Thoracic aorta (tissue), 2 donors: ENCODE measurements around the gene DHDH. TPM values are rescaled to one million over a fixed set of nuclear protein-coding genes. Genes with fewer than 3 reads are reported as not detected.

Experiments
- ATAC-seq: fragments of 150-250 bp; one replicate; pipeline ENCODE4 v1.8.0; 2017; ENCODE audit warnings: low read depth; ENCODE audit not compliant: insufficient number of reproducible peaks, low FRiP score
- DNase-seq: peaks from one replicate; pipeline ENCODE4 v3.0.0-alpha.2; 2020; ENCODE audit warnings: low spot score
- H3K27ac ChIP-seq, 2 donors: fragments of 200-600 bp; sonication (generic); 1 replicate in 1 of 2; 2 replicates in 1 of 2; pipeline ENCODE4 v1.5.1; 2016; ENCODE audit warnings: mild to moderate bottlenecking in 2 of 2, moderate library complexity in 2 of 2
- H3K27me3 ChIP-seq: fragments of 200-600 bp; sonication (generic); replicated peaks from 2 replicates; pipeline ENCODE4 v1.6.0; 2016; ENCODE audit warnings: mild to moderate bottlenecking; ENCODE audit not compliant: insufficient read depth
- H3K36me3 ChIP-seq: fragments of 200-600 bp; sonication (generic); one replicate; pipeline ENCODE4 v1.5.1; 2016
- H3K4me1 ChIP-seq, 2 donors: fragments of 200-600 bp; sonication (generic); 1 replicate in 1 of 2; 2 replicates in 1 of 2; pipeline versions ENCODE4 v1.5.1 to v1.6.0; 2016; ENCODE audit warnings: low read depth in 2 of 2, mild to moderate bottlenecking in 1 of 2; ENCODE audit not compliant: control insufficient read depth in 1 of 2
- H3K4me3 ChIP-seq: fragments of 200-600 bp; sonication (generic); 2 replicates; pipeline ENCODE4 v1.5.1; 2016; ENCODE audit warnings: mild to moderate bottlenecking
- H3K9me3 ChIP-seq: fragments of 200-600 bp; sonication (generic); 2 replicates; pipeline ENCODE4 v1.5.1; 2016
- total RNA-seq, 2 donors: library from RNA; depleted of rRNA; stranded (reverse); fragments of >200 nt; gene quantifications; one replicate each; pipeline versions ENCODE4 v1.1.0 to v1.2.3, GENCODE V29; 2016
- TF ChIP-seq, protein P1 (sequence below): fragments of 200-600 bp; sonication (generic); IDR thresholded peaks from one replicate; pipeline ENCODE4 v1.5.1; 2019; ENCODE audit warnings: antibody characterized with exemption

DHDH gene
- total RNA-seq, 2 donors from 2014 or later, result 3.7 TPM; not detected in 1

DNA sequence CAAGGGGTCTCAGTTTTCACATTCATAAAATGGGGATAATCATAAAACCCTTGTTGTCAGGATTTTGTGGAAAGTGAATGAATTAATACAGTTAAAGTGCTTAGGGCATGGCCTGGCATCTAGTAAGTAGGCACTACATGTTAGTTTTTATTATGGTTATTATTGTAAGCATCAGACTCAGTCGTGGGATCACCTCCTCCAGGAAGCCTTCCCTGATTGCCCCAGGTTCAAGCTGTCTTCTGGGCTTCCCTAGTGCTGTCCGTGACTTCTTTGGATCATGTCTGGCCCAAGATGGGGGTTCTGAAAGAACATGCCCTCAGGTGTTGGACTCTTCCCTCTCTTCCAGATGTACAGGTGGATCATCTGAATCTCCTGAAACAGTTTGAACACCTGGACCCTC is 22.7 kb upstream of the DHDH start:
- H3K9me3 ChIP-seq, result no peaks in the 10 kb centered on the region
- H3K4me3 ChIP-seq, result no peak overlapping the region
- H3K36me3 ChIP-seq, result peaks cover 73% of the 10 kb centered on the region
- no peak for DNase-seq
- H3K4me1 ChIP-seq, result no peaks in the 10 kb centered on the region
- ATAC-seq, result no peak
- no peaks in the 10 kb centered on the region for H3K27me3 ChIP-seq
- no peak overlapping the region for H3K27ac ChIP-seq
- TF ChIP-seq, protein P1, sequence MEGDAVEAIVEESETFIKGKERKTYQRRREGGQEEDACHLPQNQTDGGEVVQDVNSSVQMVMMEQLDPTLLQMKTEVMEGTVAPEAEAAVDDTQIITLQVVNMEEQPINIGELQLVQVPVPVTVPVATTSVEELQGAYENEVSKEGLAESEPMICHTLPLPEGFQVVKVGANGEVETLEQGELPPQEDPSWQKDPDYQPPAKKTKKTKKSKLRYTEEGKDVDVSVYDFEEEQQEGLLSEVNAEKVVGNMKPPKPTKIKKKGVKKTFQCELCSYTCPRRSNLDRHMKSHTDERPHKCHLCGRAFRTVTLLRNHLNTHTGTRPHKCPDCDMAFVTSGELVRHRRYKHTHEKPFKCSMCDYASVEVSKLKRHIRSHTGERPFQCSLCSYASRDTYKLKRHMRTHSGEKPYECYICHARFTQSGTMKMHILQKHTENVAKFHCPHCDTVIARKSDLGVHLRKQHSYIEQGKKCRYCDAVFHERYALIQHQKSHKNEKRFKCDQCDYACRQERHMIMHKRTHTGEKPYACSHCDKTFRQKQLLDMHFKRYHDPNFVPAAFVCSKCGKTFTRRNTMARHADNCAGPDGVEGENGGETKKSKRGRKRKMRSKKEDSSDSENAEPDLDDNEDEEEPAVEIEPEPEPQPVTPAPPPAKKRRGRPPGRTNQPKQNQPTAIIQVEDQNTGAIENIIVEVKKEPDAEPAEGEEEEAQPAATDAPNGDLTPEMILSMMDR, result no peak

DNA sequence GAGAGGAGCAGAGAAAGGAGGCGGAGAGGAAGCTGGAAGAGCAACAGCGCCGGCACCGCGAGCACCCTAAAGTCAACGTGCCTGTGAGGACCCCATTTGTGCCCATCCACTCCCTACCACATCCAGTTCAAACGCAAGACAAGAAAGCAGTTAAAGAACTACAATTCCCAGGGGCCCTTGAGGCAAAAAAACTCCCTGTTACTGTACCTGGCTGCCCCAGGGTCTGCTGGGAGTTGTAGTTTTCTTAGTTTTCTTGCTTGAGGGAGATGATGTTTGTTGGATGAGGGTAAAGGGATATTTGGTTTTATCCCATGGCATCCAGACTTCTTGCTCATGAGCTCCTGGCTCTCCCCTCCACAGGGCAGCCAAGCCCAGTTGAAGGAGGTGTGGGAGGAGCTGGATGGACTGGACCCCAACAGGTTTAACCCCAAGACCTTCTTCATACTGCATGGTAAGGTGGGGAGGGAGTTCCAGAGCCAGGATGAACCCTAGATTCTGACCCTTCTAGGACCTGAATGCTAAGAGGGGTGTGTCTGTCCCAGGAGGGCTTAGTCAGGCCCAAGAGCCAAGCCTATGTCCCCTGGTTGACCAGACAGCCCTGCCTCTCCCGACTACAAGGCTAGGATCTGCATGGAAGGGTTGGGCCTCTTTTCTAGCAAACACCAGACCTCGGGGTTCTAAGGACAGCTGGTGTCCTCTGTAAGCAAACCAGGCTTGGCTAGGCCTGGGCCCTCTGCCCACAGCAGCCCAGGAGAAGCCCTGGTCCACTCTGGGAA is 20.2 kb upstream of the DHDH start:
- H3K27ac ChIP-seq, result no peak overlapping the region
- no peaks in the 10 kb centered on the region for H3K27me3 ChIP-seq
- no peak overlapping the region for H3K4me3 ChIP-seq
- TF ChIP-seq, protein P1, result no peak
- H3K36me3 ChIP-seq, result peaks cover 64% of the 10 kb centered on the region
- H3K4me1 ChIP-seq, result no peaks in the 10 kb centered on the region
- ATAC-seq (no peak), DNase-seq (no peak)
- no peaks in the 10 kb centered on the region for H3K9me3 ChIP-seq

DNA sequence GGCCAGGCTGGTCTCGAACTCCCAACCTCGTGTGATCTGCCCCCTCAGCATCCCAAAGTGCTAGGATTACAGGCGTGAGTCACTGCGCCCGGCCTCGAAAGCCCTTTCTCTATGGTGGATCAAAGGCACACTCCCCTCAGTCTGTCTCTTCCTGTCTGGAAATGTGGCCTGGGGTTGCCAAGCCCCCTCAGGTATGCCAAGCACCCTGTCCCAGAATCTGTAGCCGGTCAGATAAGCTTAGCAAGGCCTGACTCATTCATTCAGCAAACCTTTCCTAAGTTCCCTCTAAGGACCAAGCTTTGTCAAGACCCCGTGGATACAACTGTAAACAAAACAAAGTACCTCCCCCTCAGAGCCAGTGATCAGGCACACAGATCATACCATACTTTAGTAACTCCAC is 19.3 kb upstream of the DHDH start:
- DNase-seq, result no peak
- no peak for ATAC-seq
- Histone ChIP-seq H3K9me3 (no peaks in the 10 kb centered on the region), H3K27me3 (no peaks in the 10 kb centered on the region), H3K36me3 (peaks cover 67% of the 10 kb centered on the region), H3K4me3 (no peak overlapping the region), H3K27ac (no peak overlapping the region), H3K4me1 (no peaks in the 10 kb centered on the region)
- TF ChIP-seq, protein P1, result no peak

DNA sequence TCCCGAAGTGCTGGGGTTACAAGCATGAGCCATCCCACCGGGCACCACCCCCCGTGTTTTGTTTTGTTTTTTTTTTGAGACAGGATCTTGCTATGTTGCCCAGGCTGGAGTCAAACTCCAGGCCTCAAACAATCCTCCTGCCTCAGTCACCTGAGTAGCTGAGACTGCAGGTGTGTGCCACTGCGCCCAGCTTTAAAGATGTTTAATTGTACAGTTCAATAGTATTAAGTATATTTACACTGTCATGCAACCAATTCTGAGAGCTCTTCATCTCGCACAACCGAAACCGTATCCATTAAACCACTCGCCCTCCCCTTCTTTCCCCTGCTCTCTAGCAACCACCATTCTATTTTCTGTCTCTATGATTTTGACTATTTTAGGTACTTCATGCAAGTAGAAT is 17.7 kb upstream of the DHDH start:
- no peak for DNase-seq

DNA sequence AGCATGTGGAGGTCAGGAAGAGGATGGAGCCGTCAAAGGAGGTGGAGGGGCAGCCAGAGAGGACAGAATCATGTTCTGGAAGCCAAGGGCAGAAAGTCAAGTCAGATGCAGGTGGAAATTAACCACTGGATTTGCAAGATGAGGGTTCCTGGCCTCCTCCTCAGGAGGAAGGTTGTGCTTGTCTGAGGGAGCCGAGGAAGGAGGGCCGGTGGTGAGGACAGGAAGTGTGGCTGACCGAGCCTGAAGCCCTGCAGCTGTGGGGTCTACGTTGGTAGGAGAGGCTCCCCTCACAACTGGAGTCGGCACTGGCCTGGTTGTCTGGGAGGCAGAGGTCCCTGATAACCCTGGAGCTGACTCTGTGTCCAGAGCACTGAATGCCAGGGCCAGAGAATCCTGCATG is 15.4 kb upstream of the DHDH start:
- Histone ChIP-seq H3K9me3 (no peaks in the 10 kb centered on the region), H3K27ac (no peak overlapping the region), H3K4me1 (no peaks in the 10 kb centered on the region), H3K36me3 (peaks cover 58% of the 10 kb centered on the region), H3K4me3 (no peak overlapping the region), H3K27me3 (no peaks in the 10 kb centered on the region)
- ATAC-seq (no peak), DNase-seq (no peak)
- TF ChIP-seq, protein P1, result no peak

More for the DNA sequence above, 17.7 kb upstream of the DHDH start:
- H3K4me1 ChIP-seq, result no peaks in the 10 kb centered on the region
- TF ChIP-seq, protein P1, result no peak
- no peak for ATAC-seq
- H3K9me3 ChIP-seq, result no peaks in the 10 kb centered on the region
- no peak overlapping the region for H3K4me3 ChIP-seq
- H3K27me3 ChIP-seq, result no peaks in the 10 kb centered on the region
- H3K27ac ChIP-seq, result no peak overlapping the region
- H3K36me3 ChIP-seq, result peaks cover 57% of the 10 kb centered on the region
